GM12874 (cell line): Measurements from ENCODE around the gene CYP1A2.

Source experiments
- TF ChIP-seq, protein P1 (sequence below): IDR thresholded peaks from 2 replicates; pipeline ENCODE4 v1.5.1; 2011; ENCODE audit warnings: low read depth, mild to moderate bottlenecking, control low read depth, low read length, moderate library complexity; ENCODE audit not compliant: insufficient read depth

The CYP1A2 gene

GRCh38 chr15:74748322-74748946, at the start of gene CYP1A2:
Gene CYP1A2, plus strand, starts transcription at chr15:74748845. Its CDS starts 894 bp downstream, at chr15:74749739.
- TF ChIP-seq, protein P1, sequence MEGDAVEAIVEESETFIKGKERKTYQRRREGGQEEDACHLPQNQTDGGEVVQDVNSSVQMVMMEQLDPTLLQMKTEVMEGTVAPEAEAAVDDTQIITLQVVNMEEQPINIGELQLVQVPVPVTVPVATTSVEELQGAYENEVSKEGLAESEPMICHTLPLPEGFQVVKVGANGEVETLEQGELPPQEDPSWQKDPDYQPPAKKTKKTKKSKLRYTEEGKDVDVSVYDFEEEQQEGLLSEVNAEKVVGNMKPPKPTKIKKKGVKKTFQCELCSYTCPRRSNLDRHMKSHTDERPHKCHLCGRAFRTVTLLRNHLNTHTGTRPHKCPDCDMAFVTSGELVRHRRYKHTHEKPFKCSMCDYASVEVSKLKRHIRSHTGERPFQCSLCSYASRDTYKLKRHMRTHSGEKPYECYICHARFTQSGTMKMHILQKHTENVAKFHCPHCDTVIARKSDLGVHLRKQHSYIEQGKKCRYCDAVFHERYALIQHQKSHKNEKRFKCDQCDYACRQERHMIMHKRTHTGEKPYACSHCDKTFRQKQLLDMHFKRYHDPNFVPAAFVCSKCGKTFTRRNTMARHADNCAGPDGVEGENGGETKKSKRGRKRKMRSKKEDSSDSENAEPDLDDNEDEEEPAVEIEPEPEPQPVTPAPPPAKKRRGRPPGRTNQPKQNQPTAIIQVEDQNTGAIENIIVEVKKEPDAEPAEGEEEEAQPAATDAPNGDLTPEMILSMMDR = no peak

GRCh38 chr15:74709011-74709410, 39.6 kb upstream of the CYP1A2 start:
- TF ChIP-seq, protein P1 = no peak

DNA sequence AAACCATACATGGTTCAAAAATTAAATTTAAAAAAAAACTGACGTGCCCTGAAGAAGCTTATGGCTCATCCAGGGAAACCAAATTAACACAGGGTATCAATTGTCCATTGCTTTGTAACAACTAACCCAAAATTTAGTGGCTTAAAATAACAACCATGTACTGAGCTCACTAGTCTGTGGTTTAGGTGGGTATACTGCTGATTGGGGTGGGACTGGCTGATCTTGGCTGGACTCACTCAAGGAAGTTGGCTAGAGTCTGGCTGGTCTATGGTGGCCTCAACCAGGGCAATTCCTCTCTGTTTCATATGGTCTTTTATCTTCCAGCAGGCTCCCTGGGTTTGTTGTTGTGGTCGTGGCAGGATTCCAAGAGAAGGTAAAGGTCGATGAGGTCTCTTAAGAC, 38.8 kb upstream of the CYP1A2 start:
- TF ChIP-seq, protein P1 = no peak

DNA sequence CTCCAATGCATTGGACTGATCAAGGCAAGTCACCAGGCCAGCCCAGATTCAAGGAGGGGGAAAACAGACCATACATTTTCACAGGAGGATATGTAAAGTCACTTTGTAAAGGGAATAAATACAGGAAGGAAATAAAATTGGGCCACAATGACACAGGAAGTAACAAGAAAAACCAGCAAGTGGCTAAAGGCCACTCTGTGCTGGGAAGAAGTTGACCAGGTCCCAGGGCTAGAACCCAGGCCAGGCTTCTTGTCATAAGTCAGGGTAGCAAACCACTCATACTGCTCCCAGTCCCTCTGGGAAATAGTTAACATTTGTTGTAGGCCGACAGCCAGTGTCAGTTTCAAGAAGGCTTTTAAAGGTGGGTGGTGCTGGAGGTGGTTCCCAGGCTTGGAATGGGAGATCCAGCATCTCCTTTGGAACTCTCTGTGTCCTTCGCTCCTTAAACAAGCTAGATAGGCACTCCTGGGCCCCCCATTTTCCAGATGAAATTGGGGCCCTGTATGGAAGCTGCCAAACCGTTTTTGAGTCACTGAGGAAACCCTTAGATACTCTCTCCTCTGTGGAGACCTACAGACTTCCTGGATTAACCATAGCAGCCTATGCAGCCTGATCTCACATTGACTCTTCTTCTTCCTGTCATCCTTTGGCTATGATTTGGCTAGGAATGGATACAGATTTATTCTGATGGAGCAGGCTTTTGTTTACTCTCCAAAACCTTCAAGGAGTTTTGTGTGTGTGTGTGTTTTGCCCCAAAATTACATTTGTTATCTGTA, 38.1 kb upstream of the CYP1A2 start:
- TF ChIP-seq, protein P1 = no peak

GRCh38 chr15:74712311-74712710, 36.3 kb upstream of the CYP1A2 start:
- TF ChIP-seq, protein P1 = no peak

GRCh38 chr15:74716651-74717050, 32.0 kb upstream of the CYP1A2 start:
- TF ChIP-seq, protein P1 = no peak

GRCh38 chr15:74722591-74722990, 26.1 kb upstream of the CYP1A2 start:
- TF ChIP-seq, protein P1 = no peak
